Left renal cortex interstitium (tissue), 4 donors: ENCODE measurements around the gene HS3ST5. TPM values are rescaled to one million over a fixed set of nuclear protein-coding genes. Genes with fewer than 3 reads are reported as not detected.
"Not testable (repeated sequence)": the region's sequence is repeated elsewhere in the genome, so short reads cannot be mapped to it uniquely, and the experiment has no call there.

Source experiments
- DNase-seq, 4 donors: peaks; one replicate each; pipeline ENCODE4 v3.0.0-alpha.2; 2013; ENCODE audit warnings: low read depth in 4 of 4, low spot score in 2 of 4, missing footprints in 1 of 4
- polyA plus RNA-seq, 4 donors: library from polyadenylated mRNA; unstranded; fragments of 120-200 nt; gene quantifications; one replicate each; pipeline ENCODE4 v1.2.1, GENCODE V29; 2013; ENCODE audit not compliant: insufficient read length in 4 of 4

The HS3ST5 gene
- polyA plus RNA-seq, 4 donors = 0.65 to 0.95 (median 0.76) TPM

- DNase-seq = no peak
These were observed 61.3 kb downstream of the HS3ST5 start for GRCh38 chr6:114281496-114281895.

- DNase-seq = no peak
These were observed 62.4 kb downstream of the HS3ST5 start for GRCh38 chr6:114280239-114280982.

GRCh38 chr6:114277220-114277619 lies 65.6 kb downstream of the HS3ST5 start:
- DNase-seq = no peak

GRCh38 chr6:114276783-114277182 lies 66.0 kb downstream of the HS3ST5 start:
- no peak for DNase-seq

- DNase-seq = no peak
These were observed 68.0 kb downstream of the HS3ST5 start for GRCh38 chr6:114274836-114275235.

- DNase-seq = no peak
These were observed 70.2 kb downstream of the HS3ST5 start for GRCh38 chr6:114272582-114272981.

- DNase-seq = no peak
These were observed 71.4 kb downstream of the HS3ST5 start for GRCh38 chr6:114271405-114271804.

GRCh38 chr6:114267897-114268296 lies 74.9 kb downstream of the HS3ST5 start:
- DNase-seq = no peak

- DNase-seq = no peak
These were observed 82.0 kb downstream of the HS3ST5 start for GRCh38 chr6:114260810-114261209.

- no peak for DNase-seq
These were observed 84.4 kb downstream of the HS3ST5 start for GRCh38 chr6:114258376-114258775.

- no peak for DNase-seq
These were observed 89.4 kb downstream of the HS3ST5 start for GRCh38 chr6:114253431-114253830.

GRCh38 chr6:114249522-114249921 lies 93.3 kb downstream of the HS3ST5 start:
- peak in 1 of 4 donors; percentile 6 for DNase-seq

GRCh38 chr6:114247101-114247500 lies 95.7 kb downstream of the HS3ST5 start:
- DNase-seq = no peak

- DNase-seq = no peak
These were observed 102.0 kb downstream of the HS3ST5 start for GRCh38 chr6:114240796-114241195.

GRCh38 chr6:114228675-114229074 lies 114.1 kb downstream of the HS3ST5 start:
- no peak for DNase-seq

- no peak for DNase-seq
These were observed 114.8 kb downstream of the HS3ST5 start for GRCh38 chr6:114227944-114228468.

GRCh38 chr6:114220241-114220640 lies 122.6 kb downstream of the HS3ST5 start:
- DNase-seq = no peak

GRCh38 chr6:114218437-114219340 lies 124.1 kb downstream of the HS3ST5 start:
- DNase-seq = no peak

GRCh38 chr6:114217996-114218395 lies 124.8 kb downstream of the HS3ST5 start:
- not testable (repeated sequence) for DNase-seq

- DNase-seq = no peak
These were observed 125.9 kb downstream of the HS3ST5 start for GRCh38 chr6:114216789-114217467.

GRCh38 chr6:114210467-114210866 lies 132.4 kb downstream of the HS3ST5 start:
- no peak for DNase-seq
